ENCODE results near the gene SYT1.

The SYT1 gene

GRCh38 chr12:79438480-79439174 is 574.1 kb downstream of the SYT1 start:
- DNase-seq (ENCODE audit: low read depth in 2 of 2): no peak

GRCh38 chr12:79439175-79439825 is 574.7 kb downstream of the SYT1 start:
- no peak for DNase-seq (ENCODE audit: low read depth in 2 of 2)

GRCh38 chr12:79441534-79441933 is 577.0 kb downstream of the SYT1 start:
- no peak for DNase-seq (ENCODE audit: low read depth in 2 of 2)

- no peak for DNase-seq (ENCODE audit: low read depth in 2 of 2)
These were observed 577.8 kb downstream of the SYT1 start for GRCh38 chr12:79442396-79442795.

- no peak for DNase-seq (ENCODE audit: low read depth in 2 of 2)
These were observed 579.5 kb downstream of the SYT1 start for GRCh38 chr12:79444089-79444488.

DNA sequence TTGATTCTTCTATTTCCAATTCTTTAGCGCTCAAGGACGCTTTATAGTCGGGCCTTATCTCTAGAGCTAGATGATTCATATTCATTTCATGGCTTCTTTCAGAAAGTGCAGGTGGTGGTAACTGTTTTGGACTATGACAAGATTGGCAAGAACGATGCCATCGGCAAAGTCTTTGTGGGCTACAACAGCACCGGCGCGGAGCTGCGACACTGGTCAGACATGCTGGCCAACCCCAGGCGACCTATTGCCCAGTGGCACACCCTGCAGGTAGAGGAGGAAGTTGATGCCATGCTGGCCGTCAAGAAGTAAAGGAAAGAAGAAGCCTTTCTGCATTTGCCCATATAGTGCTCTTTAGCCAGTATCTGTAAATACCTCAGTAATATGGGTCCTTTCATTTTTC is 584.2 kb downstream of the SYT1 start:
- no peak for DNase-seq (ENCODE audit: low read depth in 2 of 2)

DNA sequence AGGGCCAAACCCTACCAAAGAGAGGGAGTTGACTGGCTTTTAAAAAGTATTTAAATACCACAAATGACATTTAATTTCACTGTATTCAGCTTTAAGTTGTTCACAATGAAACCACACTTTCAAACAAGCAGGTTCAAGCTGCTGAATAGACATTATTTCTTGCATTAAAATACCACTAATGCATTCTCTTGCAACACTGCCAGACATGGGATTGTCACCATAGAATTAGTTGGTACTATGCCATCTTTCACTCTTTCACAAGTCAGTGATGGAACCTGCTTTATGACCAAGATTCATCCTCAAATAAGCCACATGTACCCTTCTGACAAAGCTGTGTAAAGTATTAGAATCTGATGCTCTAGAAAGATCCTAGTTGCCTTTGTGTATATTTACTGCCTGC is 586.8 kb downstream of the SYT1 start:
- DNase-seq (ENCODE audit: low read depth in 2 of 2): no peak

GRCh38 chr12:79451978-79452377 is 587.4 kb downstream of the SYT1 start:
- no peak for DNase-seq (ENCODE audit: low read depth in 2 of 2)

GRCh38 chr12:79452906-79453305 is 588.3 kb downstream of the SYT1 start:
- DNase-seq (ENCODE audit: low read depth in 2 of 2): no peak

- no peak for DNase-seq (ENCODE audit: low read depth in 2 of 2)
These were observed 589.2 kb downstream of the SYT1 start for GRCh38 chr12:79453820-79454219.

DNA sequence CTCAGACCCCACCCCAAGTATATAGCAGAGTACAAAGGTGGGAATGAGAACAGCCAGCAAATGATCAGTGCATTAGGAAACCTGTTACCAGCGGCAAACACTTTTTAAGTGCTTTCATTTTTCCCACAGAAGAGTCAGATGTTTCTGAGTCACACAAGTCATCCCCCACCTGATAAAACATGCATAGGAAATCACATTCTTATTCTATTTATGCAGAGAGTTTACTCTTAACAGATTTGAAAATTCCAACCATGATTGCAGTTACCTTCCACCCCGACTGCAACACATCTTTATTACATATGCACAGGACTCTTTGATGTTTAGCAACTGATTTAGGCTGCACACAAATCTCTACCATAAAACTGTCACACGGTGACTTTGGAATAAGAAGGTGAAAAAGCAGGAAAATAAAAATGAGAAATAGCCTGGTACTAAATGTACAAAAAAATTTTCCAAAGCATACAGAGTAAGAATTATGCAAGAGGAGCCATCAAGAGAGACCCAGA is 589.8 kb downstream of the SYT1 start:
- DNase-seq (ENCODE audit: low read depth in 2 of 2): no peak

GRCh38 chr12:79455286-79455685 is 590.7 kb downstream of the SYT1 start:
- no peak for DNase-seq (ENCODE audit: low read depth in 2 of 2)

GRCh38 chr12:79482323-79482722 is 617.7 kb downstream of the SYT1 start:
- DNase-seq (ENCODE audit: low read depth in 2 of 2): no peak

- DNase-seq (ENCODE audit: low read depth in 2 of 2): no peak
These were observed 618.3 kb downstream of the SYT1 start for GRCh38 chr12:79482921-79483320.

GRCh38 chr12:79486154-79486553 is 621.6 kb downstream of the SYT1 start:
- no peak for DNase-seq (ENCODE audit: low read depth in 2 of 2)

- no peak for DNase-seq (ENCODE audit: low read depth in 2 of 2)
These were observed 623.0 kb downstream of the SYT1 start for GRCh38 chr12:79487386-79488110.

Data from stimulated activated CD4-positive, alpha-beta T cell treated with anti-CD3 and anti-CD28 coated beads, Interleukin-1b, Interleukin-23, amount 100 ng/mL, for 4 hours (primary cell).